WTC11 (cell line): Measurements from ENCODE around the gene PMEPA1. TPM values are rescaled to one million over a fixed set of nuclear protein-coding genes. Genes with fewer than 3 reads are reported as not detected.

Experiments
- ATAC-seq: fragments of 200-7000 bp; cut with Tn5 transposase; 2 replicates; pipeline ENCODE4 v1.10.0; 2021; ENCODE audit warnings: mild to moderate bottlenecking, moderate library complexity
- CTCF ChIA-PET: fragments of 300-600 bp; sonication (Branson Sonifier 250); formaldehyde crosslinking; loops from one replicate; lab custom pipeline; 2021; ENCODE audit warnings: antibody characterized with exemption; lab: Charles Lee
- POLR2A ChIA-PET: fragments of 350-600 bp; sonication (Branson Sonifier 250); formaldehyde crosslinking; loops from one replicate; lab custom pipeline; 2021; ENCODE audit warnings: antibody characterized with exemption; lab: Charles Lee
- DNase-seq: peaks from one replicate; pipeline ENCODE4 v3.0.0; 2021; ENCODE audit warnings: low spot score
- H3K27ac Mint-ChIP-seq: 2 replicates; pipeline ENCODE4 v1.8.0; 2021; ENCODE audit warnings: mixed read lengths
- H3K27me3 Mint-ChIP-seq: 2 replicates; pipeline ENCODE4 v1.8.0; 2021; ENCODE audit warnings: low read depth, mild to moderate bottlenecking, moderate library complexity, mixed read lengths
- H3K36me3 Mint-ChIP-seq: 2 replicates; pipeline ENCODE4 v1.8.0; 2021; ENCODE audit warnings: mixed read lengths
- H3K4me1 Mint-ChIP-seq: 2 replicates; pipeline ENCODE4 v1.8.0; 2022; ENCODE audit warnings: mixed read lengths
- H3K4me3 Mint-ChIP-seq: 2 replicates; pipeline ENCODE4 v1.8.0; 2021; ENCODE audit warnings: mild to moderate bottlenecking, moderate library complexity, mixed read lengths
- H3K9me3 Mint-ChIP-seq: 2 replicates; pipeline ENCODE4 v1.8.0; 2021; ENCODE audit warnings: mixed read lengths
- ATF3 ChIP-seq: sonication (generic); formaldehyde crosslinking; conservative IDR thresholded peaks from 2 replicates; pipeline ENCODE4 v1.8.1; 2022; ENCODE audit warnings: mild to moderate bottlenecking, missing genetic modification reagents
- CTCF ChIP-seq: fragments of 200-600 bp; IDR thresholded peaks from 2 replicates; pipeline ENCODE4 v1.8.0; 2022; ENCODE audit warnings: antibody characterized with exemption
- GABPB1 ChIP-seq: sonication (generic); formaldehyde crosslinking; IDR thresholded peaks from 2 replicates; pipeline ENCODE4 v1.8.1; 2023; ENCODE audit warnings: mild to moderate bottlenecking, missing genetic modification reagents
- HMGXB4 ChIP-seq: sonication (generic); formaldehyde crosslinking; IDR thresholded peaks from 2 replicates; pipeline ENCODE4 v1.8.1; 2023; ENCODE audit warnings: mild to moderate bottlenecking, moderate library complexity, missing genetic modification reagents
- KAT7 ChIP-seq: sonication (generic); formaldehyde crosslinking; IDR thresholded peaks from 2 replicates; pipeline ENCODE4 v1.8.1; 2023; ENCODE audit warnings: missing genetic modification reagents, mild to moderate bottlenecking, borderline replicate concordance
- MLX ChIP-seq: sonication (generic); formaldehyde crosslinking; IDR thresholded peaks from 2 replicates; pipeline ENCODE4 v1.8.1; 2023; ENCODE audit warnings: mild to moderate bottlenecking, missing genetic modification reagents, moderate library complexity
- NFE2L1 ChIP-seq: sonication (generic); formaldehyde crosslinking; IDR thresholded peaks from 2 replicates; pipeline ENCODE4 v1.8.1; 2023; ENCODE audit warnings: missing genetic modification reagents
- NR3C1 ChIP-seq: sonication (generic); formaldehyde crosslinking; conservative IDR thresholded peaks from 2 replicates; pipeline ENCODE4 v1.8.1; 2023; ENCODE audit warnings: low read depth, mild to moderate bottlenecking, missing genetic modification reagents
- PRRX2 ChIP-seq: fragments of 250-450 bp; sonication (Bioruptor Pico); IDR thresholded peaks from 2 replicates; pipeline ENCODE4 v1.8.0; 2021; ENCODE audit warnings: mild to moderate bottlenecking
- TEAD1 ChIP-seq: sonication (generic); formaldehyde crosslinking; IDR thresholded peaks from 2 replicates; pipeline ENCODE4 v1.8.0; 2022; ENCODE audit warnings: mild to moderate bottlenecking, missing genetic modification reagents
- USF1 ChIP-seq: sonication (generic); formaldehyde crosslinking; IDR thresholded peaks from 2 replicates; pipeline ENCODE4 v1.8.0; 2022; ENCODE audit warnings: mild to moderate bottlenecking, missing genetic modification reagents
- ZNF416 ChIP-seq: fragments of 250-450 bp; sonication (Bioruptor Pico); IDR thresholded peaks from 2 replicates; pipeline ENCODE4 v1.9.0; 2021; ENCODE audit warnings: mild to moderate bottlenecking, inconsistent platforms
- ZNF423 ChIP-seq: fragments of 250-450 bp; sonication (Bioruptor Pico); IDR thresholded peaks from 2 replicates; pipeline ENCODE4 v2.1.2; 2022; ENCODE audit warnings: mild to moderate bottlenecking, moderate library complexity
- total RNA-seq: library from RNA; stranded (reverse); gene quantifications from 3 replicates; pipeline ENCODE4 v1.2.3, GENCODE V29; 2021
- TF ChIP-seq, protein P1 (sequence below): sonication (generic); formaldehyde crosslinking; IDR thresholded peaks from 2 replicates; pipeline ENCODE4 v1.8.0; 2022; ENCODE audit warnings: mild to moderate bottlenecking, missing genetic modification reagents
- TF ChIP-seq, protein P2 (sequence below): sonication (generic); formaldehyde crosslinking; conservative IDR thresholded peaks from 2 replicates; pipeline ENCODE4 v1.8.1; 2023; ENCODE audit warnings: mild to moderate bottlenecking, low read depth, missing genetic modification reagents, moderate library complexity
- TF ChIP-seq, protein P3 (sequence below): sonication (generic); formaldehyde crosslinking; IDR thresholded peaks from 2 replicates; pipeline ENCODE4 v1.8.0; 2022; ENCODE audit warnings: missing genetic modification reagents
- TF ChIP-seq, protein P4 (sequence below): sonication (generic); formaldehyde crosslinking; IDR thresholded peaks from 2 replicates; pipeline ENCODE4 v1.8.0; 2022; ENCODE audit warnings: mild to moderate bottlenecking, missing genetic modification reagents

The PMEPA1 gene
- total RNA-seq, 1 experiment from 2014 or later: 40.6 TPM

DNA sequence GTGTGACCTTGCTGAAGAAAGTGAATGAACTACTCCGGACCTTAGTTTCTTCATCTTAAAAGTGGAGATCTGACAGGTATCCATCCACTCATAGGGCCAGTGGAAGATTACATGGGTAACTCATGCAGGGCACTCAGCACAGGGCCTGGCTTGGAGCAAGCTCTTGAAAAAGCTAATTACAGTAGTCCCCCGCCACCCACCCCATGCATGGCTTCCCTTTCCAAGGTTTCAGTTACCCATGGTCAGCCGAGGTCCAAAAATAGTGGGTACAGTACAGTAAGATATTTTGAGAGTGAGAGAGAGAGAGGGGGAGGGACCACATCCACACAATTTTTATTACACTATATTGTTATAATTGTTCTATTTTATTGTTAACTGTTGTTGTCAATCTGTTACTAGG is 7.1 kb upstream of the PMEPA1 start (continued):
- no peak for TF ChIP-seq CTCF

GRCh38 chr20:57716202-57716601 is 6.4 kb upstream of the PMEPA1 start:
- Mint-ChIP-seq H3K36me3 (0 out of 2 replicates have a peak, but pooled peaks cover 3% of the 10 kb centered on the region), H3K4me3 (no peak overlapping the region), H3K27ac (no peak overlapping the region), H3K27me3 (peaks cover 2% of the 10 kb centered on the region), H3K4me1 (peaks cover 31% of the 10 kb centered on the region), H3K9me3 (no peaks in the 10 kb centered on the region)
- ATAC-seq (no peak), DNase-seq (no peak)
- POLR2A ChIA-PET: no interaction called here
- CTCF ChIA-PET: no interaction called here
- TF ChIP-seq, protein P1, sequence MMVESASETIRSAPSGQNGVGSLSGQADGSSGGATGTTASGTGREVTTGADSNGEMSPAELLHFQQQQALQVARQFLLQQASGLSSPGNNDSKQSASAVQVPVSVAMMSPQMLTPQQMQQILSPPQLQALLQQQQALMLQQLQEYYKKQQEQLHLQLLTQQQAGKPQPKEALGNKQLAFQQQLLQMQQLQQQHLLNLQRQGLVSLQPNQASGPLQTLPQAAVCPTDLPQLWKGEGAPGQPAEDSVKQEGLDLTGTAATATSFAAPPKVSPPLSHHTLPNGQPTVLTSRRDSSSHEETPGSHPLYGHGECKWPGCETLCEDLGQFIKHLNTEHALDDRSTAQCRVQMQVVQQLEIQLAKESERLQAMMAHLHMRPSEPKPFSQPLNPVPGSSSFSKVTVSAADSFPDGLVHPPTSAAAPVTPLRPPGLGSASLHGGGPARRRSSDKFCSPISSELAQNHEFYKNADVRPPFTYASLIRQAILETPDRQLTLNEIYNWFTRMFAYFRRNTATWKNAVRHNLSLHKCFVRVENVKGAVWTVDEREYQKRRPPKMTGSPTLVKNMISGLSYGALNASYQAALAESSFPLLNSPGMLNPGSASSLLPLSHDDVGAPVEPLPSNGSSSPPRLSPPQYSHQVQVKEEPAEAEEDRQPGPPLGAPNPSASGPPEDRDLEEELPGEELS (CRISPR knock-in tag): no peak
- TF ChIP-seq USF1 (CRISPR knock-in tag): no peak
- TF ChIP-seq NFE2L1 (CRISPR knock-in tag): no peak
- TF ChIP-seq ATF3 (CRISPR knock-in tag): no peak
- TF ChIP-seq CTCF: no peak
- TF ChIP-seq, protein P2, sequence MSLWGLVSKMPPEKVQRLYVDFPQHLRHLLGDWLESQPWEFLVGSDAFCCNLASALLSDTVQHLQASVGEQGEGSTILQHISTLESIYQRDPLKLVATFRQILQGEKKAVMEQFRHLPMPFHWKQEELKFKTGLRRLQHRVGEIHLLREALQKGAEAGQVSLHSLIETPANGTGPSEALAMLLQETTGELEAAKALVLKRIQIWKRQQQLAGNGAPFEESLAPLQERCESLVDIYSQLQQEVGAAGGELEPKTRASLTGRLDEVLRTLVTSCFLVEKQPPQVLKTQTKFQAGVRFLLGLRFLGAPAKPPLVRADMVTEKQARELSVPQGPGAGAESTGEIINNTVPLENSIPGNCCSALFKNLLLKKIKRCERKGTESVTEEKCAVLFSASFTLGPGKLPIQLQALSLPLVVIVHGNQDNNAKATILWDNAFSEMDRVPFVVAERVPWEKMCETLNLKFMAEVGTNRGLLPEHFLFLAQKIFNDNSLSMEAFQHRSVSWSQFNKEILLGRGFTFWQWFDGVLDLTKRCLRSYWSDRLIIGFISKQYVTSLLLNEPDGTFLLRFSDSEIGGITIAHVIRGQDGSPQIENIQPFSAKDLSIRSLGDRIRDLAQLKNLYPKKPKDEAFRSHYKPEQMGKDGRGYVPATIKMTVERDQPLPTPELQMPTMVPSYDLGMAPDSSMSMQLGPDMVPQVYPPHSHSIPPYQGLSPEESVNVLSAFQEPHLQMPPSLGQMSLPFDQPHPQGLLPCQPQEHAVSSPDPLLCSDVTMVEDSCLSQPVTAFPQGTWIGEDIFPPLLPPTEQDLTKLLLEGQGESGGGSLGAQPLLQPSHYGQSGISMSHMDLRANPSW (CRISPR knock-in tag): no peak
- no peak for TF ChIP-seq ZNF416 (CRISPR knock-in tag)
- TF ChIP-seq, protein P3, sequence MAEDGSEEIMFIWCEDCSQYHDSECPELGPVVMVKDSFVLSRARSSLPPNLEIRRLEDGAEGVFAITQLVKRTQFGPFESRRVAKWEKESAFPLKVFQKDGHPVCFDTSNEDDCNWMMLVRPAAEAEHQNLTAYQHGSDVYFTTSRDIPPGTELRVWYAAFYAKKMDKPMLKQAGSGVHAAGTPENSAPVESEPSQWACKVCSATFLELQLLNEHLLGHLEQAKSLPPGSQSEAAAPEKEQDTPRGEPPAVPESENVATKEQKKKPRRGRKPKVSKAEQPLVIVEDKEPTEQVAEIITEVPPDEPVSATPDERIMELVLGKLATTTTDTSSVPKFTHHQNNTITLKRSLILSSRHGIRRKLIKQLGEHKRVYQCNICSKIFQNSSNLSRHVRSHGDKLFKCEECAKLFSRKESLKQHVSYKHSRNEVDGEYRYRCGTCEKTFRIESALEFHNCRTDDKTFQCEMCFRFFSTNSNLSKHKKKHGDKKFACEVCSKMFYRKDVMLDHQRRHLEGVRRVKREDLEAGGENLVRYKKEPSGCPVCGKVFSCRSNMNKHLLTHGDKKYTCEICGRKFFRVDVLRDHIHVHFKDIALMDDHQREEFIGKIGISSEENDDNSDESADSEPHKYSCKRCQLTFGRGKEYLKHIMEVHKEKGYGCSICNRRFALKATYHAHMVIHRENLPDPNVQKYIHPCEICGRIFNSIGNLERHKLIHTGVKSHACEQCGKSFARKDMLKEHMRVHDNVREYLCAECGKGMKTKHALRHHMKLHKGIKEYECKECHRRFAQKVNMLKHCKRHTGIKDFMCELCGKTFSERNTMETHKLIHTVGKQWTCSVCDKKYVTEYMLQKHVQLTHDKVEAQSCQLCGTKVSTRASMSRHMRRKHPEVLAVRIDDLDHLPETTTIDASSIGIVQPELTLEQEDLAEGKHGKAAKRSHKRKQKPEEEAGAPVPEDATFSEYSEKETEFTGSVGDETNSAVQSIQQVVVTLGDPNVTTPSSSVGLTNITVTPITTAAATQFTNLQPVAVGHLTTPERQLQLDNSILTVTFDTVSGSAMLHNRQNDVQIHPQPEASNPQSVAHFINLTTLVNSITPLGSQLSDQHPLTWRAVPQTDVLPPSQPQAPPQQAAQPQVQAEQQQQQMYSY (CRISPR knock-in tag): no peak
- TF ChIP-seq, protein P4, sequence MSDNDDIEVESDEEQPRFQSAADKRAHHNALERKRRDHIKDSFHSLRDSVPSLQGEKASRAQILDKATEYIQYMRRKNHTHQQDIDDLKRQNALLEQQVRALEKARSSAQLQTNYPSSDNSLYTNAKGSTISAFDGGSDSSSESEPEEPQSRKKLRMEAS (CRISPR knock-in tag): no peak
- no peak for TF ChIP-seq NR3C1 (CRISPR knock-in tag)
- no peak for TF ChIP-seq TEAD1
- TF ChIP-seq ZNF423 (CRISPR knock-in tag): no peak
- no peak for TF ChIP-seq MLX (CRISPR knock-in tag)
- no peak for TF ChIP-seq PRRX2
- no peak for TF ChIP-seq GABPB1 (CRISPR knock-in tag)
- TF ChIP-seq HMGXB4: no peak
- TF ChIP-seq KAT7 (CRISPR knock-in tag): no peak
